GM12892 (cell line): ENCODE results near the gene FOXP2.

Experiments
- DNase-seq: peaks from one replicate; pipeline ENCODE4 v3.0.0; 2011; ENCODE audit not compliant: insufficient read length
- FAIRE-seq: peaks from 2 replicates; lab custom pipeline; 2011; peaks lifted over from hg19 to GRCh38; lab: Jason Lieb, UNC
- POLR2A ChIP-seq: IDR thresholded peaks from 2 replicates; pipeline ENCODE4 v1.6.1; 2011; ENCODE audit warnings: low read depth, low read length, control low read depth
- POLR2AphosphoS5 ChIP-seq: IDR thresholded peaks from 2 replicates; pipeline ENCODE4 v1.6.1; 2011; ENCODE audit warnings: low read depth, low read length, control low read depth
- TAF1 ChIP-seq: IDR thresholded peaks from 2 replicates; pipeline ENCODE4 v1.6.1; 2011; ENCODE audit warnings: low read depth, mild to moderate bottlenecking, control low read depth, low read length, borderline replicate concordance

Gene FOXP2

GRCh38 chr7:114715907-114716306 is 301.3 kb downstream of the FOXP2 start:
- FAIRE-seq: no peak
- no peak for TF ChIP-seq POLR2A
- no peak for TF ChIP-seq TAF1
- TF ChIP-seq POLR2AphosphoS5: no peak
- no peak for DNase-seq

- TF ChIP-seq TAF1 (no peak), POLR2A (no peak)
- FAIRE-seq (peak; percentile 82), DNase-seq (no peak)
These were observed 304.2 kb downstream of the FOXP2 start for GRCh38 chr7:114718861-114719260.

- DNase-seq (no peak), FAIRE-seq (no peak)
- no peak for TF ChIP-seq POLR2A
These were observed 306.1 kb downstream of the FOXP2 start for GRCh38 chr7:114720725-114721124.

GRCh38 chr7:114722562-114722961 is 307.9 kb downstream of the FOXP2 start:
- TF ChIP-seq POLR2A: no peak
- no peak for TF ChIP-seq TAF1
- TF ChIP-seq POLR2AphosphoS5: no peak
- no peak for FAIRE-seq
- DNase-seq: no peak

GRCh38 chr7:114723308-114723707 is 308.7 kb downstream of the FOXP2 start:
- DNase-seq: no peak
- no peak for FAIRE-seq
- TF ChIP-seq POLR2AphosphoS5: no peak

- DNase-seq (no peak), FAIRE-seq (no peak)
- TF ChIP-seq POLR2AphosphoS5 (no peak), POLR2A (no peak), TAF1 (no peak)
These were observed 325.5 kb downstream of the FOXP2 start for GRCh38 chr7:114740095-114740494.

GRCh38 chr7:114740941-114741340 is 326.3 kb downstream of the FOXP2 start:
- DNase-seq: no peak
- FAIRE-seq: no peak
- TF ChIP-seq POLR2AphosphoS5 (no peak), TAF1 (no peak), POLR2A (no peak)

GRCh38 chr7:114741911-114742310 is 327.3 kb downstream of the FOXP2 start:
- FAIRE-seq (no peak), DNase-seq (no peak)
- TF ChIP-seq POLR2AphosphoS5 (no peak), TAF1 (no peak), POLR2A (no peak)
